Stimulated activated CD8-positive, alpha-beta memory T cell treated with anti-CD3 and anti-CD28 coated beads, Interleukin-7, amount 100 ng/mL, for 24 hours (primary cell): Measurements from ENCODE around the gene TMEM222.

Source experiments
- DNase-seq: peaks from one replicate; pipeline ENCODE4 v3.0.0-alpha.2; 2020; ENCODE audit warnings: low read depth

TMEM222 gene

DNA sequence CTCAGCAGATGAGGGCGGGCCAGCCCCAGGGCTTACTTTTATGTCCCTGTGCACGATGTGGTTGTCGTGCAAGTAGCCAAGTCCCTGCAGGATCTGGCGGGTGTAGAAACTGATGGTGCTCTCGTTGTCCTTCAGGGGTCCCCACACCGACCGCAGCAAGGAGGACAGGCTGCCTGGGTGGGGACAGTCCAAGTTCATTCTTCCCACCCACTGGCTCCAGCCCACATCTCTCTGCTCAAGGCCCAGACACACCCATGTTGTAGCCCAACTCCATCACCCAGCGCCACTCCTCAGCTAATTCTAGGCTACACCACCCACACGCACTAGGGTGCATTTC is 37.8 kb downstream of the TMEM222 start:
- no peak for DNase-seq

DNA sequence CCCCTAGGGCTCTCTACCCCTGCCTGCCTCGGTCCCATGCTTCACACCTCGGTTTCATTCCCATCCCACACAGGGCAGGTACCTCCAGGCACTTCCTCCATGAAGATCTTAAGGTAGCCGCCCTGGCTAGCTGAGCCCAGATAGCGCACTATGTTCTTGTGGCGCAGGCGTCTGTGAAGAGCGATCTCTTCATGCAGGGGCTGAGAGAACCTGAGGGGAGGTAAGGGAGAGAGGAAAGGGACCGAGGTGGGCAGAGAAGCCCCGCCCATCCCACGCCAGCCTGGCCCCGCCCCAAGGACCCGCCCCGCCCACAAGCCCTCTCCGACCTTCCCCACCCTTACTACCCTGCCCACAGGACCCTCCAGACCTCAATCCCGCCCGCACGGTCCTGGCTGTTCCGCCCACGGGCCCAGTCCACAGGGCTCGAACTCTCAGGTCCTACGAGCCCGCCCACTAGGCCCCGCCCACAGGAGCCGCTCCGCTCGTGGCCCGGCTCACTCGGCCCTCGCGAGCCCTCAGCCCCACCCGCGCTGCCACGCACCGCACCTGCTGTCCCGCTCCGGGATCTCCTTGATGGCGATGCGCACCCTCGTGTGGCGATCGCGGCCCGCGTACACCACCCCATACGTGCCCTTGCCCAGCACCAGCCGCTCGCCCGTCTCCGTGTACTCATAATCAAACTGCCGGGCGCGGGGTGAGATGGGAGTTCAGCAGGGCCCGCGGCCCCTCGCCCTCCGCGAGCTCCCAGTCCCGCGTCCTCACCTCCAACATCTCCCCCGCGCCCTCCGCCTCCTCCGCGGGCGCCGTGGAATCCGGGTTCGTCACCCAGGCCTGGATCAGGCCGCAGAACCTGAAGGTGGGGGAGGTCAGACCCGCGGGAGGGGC is 38.4 kb downstream of the TMEM222 start:
- no peak for DNase-seq

DNA sequence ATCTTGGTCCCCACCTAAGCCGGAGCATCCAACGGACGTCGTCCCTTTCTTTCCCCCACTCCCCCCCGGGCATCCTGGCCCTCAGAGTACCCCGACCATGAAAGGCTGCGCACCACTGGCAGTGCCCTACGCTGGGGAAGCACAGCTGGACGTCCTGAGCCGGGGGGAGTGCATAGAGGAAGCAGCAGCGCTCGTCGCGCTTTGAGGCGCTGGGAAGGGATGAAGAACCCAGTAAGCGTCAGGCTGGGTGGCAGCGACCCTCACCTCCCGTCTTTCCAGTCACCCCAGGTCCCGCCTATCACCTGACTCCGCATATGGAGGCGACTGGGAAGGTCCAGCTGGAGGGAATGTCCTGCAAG is 39.1 kb downstream of the TMEM222 start:
- DNase-seq: no peak

DNA sequence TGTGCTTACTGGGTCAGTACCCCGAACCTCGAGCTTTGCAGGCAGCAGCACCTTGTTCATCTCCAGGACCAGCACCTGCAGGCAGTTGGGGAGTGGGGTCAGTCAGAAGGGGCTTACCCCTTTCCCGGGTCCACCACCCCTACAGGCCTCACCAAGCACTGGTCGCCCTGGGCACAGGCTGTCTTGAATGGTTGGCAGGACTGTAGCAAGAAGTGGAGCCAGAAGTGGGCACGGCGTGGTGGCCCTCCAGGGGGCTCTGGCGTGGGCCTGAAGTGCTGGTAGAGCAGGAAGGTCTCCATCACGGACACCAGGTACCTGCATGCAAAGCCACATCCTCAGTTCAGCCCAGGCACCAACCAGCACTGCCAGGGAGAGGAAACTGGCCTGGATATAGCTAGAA is 39.6 kb downstream of the TMEM222 start:
- no peak for DNase-seq

DNA sequence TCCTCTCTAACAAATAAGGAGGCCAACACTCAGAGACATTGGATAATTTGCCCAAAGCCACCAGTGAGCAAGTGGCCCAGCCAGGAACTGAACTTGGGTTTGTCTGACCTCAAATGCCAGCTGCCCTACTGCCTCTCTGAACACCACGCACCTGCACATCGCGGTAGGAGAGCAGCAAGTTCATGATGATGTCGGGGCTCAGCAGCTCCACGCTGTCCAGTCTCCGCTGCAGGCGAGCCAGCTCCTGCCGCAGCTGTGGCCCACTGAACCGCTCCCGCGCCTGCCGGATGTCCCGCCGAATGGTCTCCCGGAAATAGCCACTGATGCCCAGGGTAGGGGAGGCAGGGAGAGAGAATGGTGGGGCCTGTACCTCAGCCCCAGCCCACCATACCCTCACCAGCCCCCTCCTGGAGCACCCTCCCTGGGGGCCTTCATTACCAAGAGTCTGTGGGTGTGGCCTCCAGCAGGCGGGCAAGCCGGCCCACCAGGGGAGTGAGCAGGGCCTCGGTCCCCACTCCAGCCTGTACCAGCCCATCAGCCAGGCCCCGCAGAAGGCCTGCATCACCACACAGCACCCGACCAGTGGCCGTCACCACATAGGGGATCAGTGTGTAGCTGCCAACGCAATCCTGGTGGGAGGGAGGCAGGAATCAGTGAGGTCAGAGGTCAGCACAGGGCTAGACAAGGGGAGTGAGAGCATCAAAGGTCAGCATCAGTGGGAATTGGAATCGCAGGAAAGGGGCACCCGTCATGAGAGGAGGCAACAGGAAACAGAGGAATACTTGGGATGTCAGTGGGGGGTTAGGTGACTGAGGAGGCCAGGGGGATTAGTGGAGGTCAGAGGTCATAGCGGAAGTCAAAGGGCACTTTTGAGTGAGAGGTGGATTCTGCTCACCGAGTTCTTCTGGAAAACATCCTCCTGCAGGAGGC is 42.1 kb downstream of the TMEM222 start:
- DNase-seq: no peak

DNA sequence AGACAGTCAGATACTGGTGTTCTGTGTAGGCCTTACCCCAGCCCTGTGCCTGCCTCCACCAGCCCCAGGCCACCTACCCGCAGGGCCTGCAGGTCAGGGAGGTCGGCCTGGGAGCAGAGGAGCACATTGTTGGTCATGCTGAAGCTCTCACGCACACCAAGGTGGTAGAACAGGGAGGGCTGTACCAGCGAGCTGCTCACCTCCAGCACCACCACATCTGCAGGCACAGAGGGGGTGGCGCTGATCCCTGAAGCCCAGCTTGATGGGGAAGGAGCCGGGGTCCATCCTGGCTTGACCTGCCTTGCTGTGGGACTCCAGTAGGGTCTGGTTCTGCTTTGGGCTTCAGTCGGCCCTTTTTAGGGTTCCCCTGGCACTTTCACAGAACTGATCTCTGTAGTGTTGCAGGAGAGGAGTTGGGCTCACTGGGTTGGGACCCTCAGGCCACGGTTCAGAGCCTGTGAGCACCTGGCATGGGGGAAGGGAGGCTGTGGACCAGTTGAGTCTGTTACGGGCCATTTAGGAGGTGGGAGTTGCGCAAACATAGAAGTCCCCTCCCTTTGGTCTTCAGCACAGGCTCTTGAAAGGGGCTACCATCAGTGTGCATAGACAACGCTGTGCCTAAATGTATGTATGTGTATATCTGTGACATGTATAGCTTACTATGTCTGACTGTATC is 42.9 kb downstream of the TMEM222 start:
- DNase-seq: no peak

DNA sequence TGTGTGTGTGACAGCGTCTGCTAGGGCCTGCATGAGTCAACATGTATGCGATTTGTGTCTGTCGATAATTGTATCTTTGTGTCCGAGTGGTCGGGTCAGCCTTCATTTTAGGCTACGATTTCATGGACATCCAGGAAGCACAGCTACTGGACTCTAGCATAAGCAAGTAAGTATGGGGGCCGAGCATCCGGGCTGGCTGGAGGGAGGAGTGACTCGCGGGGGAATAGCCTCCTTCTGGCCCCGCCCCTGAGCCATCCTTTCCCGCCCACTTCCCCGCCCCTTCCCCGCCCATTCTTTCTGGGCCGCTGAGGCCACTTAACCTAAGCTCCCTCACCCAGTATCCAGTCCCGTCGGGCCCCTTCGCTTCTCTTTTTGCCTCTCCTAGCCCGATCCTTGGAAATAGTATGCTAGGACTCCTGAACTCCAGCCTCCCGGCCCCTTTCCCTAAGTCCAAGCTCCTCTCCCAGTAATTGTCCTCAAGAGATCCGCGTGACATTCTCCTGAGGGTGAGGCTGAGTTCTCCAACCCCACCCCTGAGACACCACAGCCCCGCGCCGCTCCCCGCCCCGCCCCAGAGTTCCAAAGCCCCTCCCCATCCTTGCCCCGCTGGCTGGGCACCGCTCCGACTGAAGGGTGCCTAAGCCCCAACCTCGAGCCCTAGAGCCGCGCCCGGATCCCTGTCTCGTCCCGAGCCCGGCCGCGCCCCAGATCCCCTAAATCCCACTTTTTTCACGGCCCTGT is 43.6 kb downstream of the TMEM222 start:
- peak; percentile 69 for DNase-seq

DNA sequence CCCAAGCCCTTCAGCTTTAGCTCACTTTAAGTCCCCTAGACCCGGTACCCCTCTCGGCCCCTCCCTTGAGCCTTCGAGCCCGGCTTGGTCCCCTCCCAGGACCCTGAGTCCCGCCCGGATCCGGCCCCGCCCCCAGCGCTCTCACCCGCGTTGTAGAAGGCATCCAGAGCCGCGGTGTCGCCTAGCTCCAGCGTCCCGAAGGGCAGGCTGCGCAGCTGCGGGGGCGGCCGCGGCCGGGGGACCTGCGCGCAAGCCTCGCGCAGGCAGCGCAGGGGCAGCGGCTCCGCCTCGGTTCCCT is 44.1 kb downstream of the TMEM222 start:
- peak; percentile 62 for DNase-seq

DNA sequence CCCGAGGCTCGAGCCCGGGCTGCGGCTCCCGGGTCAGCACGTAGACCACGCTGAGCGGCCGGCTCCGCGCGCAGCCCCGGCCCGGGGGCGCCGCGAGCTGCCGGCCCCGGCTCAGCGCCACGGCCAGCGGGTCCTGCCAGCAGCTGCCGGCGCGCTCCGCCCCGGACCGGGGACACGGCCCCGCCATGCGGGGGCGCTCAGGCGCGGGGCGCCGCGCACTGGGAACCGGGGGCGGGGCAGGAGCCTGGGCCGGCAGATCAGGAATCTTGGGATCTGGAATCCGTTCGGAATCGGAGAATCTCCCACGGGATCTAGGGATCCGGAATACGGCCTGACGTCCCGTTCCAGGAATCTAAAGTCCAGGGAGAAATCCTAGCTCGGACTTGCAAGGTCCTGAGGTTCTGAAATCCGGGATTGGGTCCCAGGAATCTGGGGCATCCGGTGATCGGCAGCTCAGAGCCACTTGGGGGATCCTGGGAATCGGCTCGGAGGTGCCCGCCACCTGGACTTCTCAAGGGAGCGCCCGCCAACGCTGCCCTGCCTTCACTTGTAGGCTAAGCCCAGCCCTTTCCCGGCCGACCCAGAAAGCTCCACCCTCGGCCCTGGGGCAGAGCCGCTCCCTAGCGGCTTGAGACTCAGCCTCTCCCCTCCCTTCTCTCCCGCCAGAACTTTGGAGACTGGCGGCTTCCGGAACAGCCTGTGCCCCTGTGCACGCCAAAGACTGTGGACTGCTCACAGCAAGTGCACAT is 44.6 kb downstream of the TMEM222 start, which contains the start of gene MAP3K6:
TSS of gene MAP3K6 (minus strand) at position 551 of the 749 bp plus-strand sequence. CDS start at position 187, 364 bp downstream.
- no peak for DNase-seq

DNA sequence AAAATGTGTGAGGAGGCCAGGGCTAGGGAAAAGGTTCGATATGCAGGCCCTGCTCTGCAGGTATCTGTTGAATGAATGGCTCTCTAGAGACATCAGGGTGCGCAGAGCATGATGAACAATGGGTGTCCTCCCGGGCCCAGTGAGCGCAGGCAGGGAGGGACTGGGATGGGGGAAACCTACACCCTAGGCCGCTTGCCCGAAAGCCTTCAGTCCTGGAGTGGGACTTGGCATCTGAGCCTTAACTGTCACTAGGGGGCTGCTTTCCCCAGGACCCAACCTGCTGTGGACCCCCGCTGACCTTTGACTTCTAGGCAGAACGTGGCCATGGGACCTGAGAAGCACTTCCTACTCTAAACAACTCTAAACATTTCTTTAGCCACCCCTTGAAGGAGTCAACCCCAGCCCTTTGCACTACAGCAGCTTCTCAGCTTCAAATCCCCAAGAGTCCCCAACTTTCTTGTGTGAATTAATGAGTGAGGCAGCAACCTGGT is 45.2 kb downstream of the TMEM222 start:
- no peak for DNase-seq

DNA sequence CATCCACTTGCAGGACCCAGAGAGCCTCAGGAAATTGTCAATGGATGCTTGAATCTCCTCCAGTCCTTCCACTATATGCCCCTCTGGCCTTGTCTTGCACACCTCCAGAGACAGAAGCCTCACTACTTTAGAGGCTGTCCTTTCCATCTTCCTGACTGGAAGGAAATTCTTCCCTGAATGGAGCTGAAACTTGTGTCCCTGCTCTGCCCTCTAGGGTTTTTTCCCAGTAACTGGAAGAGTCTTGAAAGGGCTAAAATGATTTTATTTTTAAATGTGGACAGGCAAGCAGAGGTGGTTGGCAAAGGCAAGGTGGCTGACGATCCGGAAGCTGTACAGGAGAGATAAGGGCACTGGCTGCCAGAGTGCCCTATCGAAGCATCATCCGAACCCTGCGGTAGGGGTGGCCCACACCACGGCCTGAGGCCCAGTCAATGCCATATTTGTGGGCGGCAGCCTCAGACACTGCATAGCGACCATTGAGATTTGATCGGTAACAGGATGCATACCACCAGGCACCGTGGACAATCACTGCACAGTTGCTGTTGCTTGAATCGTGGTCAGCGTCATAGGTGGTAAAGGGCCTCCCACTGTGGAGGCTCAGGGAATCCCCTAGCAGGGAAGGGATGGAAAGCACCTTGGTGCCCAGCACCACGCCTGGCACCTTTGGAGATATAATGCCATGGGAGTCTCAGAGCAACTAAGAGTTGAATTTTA is 47.1 kb downstream of the TMEM222 start:
- no peak for DNase-seq

DNA sequence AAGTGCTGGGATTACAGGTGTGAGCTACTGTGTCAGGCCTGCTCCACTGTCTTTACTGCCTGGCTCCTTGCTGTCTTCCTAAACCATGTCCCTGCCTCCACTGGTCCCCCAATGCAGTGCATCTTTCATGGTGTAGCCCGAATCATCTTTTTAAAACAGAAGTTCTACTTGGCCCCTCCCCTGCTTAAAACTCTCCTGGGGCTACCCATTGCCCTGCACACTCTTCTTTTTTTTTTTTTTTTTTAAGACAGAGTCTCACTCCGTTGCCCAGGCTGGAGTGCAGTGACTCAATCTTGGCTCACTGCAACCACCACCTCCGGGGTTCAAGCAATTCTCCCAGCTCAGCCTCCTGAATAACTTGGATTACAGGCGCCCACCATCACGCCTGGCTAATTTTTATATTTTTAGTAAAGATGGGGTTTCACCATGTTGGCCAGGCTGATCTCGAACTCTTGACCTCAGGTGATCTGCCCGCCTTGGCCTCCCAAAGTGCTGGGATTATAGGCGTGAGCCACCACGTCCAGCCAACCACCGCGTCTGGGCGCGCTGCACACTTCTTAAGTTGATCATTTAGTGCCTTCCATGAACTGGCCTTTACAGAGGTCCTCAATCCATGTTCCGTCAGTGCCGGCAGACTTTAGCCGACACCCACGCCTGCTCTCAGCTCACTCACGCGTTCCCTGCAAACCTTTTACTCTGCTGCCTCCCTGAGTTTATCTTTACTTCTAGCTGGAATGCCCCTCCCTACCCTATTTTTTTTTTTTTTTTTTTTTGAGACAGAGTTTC is 50.3 kb downstream of the TMEM222 start:
- no peak for DNase-seq

DNA sequence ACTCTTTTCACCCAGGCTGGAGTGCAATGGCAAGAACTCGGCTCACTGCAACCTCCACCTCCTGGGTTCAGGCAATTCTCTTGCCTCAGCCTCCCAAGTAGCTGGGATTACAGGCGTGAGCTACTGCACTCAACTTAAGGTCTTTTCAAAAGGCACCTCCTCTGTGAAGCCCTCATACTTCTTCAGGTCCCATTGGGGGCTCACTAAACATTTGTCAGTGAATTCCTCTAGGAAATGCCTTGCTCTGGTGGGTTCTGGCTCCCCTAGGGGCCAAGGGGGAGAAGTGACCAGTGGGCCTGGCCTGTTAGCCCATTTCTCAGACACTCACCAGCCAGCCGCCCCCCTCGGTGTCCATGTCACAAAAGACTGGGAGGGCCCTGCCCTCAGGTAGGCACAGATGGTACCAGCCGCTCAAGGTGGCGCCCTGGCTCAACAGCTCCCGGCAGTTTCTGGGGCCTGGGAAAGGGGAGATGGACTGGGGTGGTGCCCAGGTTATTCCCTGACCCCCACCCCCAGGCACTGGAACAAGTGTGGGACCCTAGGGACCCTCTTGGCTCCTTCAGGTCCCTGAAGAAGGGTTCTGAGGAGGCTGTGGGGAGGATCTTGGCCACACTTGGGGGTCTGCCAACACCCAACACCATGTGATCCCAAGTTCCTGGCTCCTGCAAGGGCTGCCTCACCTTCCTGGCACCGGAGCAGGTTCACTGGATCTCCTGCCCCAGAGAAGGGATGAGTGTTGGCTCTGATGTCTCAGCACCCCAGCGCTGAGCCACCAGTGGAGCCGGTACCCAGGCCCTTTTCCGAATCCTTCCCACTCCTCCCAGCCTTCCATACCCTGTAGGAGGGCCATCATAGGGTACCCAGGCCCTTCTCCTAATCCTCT is 51.1 kb downstream of the TMEM222 start:
- no peak for DNase-seq

DNA sequence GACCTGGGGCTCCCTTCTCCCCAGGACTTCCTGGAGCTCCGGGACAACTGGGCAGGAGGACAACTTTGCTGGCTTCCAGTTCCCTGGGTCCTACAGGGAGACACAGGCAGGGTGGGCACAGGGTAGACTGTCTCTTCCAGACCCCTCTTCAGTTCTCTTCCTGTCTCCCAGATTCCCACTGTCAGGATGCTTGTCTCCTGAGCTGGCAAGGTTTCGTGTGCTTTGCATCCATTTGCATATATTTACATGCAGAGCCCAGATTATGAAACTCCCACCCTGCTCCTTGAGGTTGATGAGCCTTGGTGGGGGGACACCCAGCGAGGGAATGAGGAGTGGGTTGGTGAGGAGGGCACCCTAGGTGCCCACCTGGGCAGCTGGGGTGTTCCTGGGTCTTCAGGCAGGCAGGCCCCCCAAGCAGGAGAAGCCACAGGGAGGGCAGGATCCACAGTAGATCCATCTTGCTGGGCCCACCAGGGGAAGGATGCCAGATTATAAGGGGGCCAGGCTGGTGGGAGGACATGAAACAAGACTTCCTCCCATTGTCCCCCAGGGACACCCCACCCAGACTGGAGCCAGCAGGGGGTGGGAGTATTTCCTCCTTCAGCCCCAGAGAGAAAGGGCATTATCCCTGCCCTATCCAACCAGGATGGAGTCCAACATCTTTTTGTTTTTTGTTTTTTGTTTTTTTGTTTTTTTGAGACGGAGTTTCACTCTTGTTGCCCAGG is 52.6 kb downstream of the TMEM222 start, which contains the start of gene FCN3:
TSS of gene FCN3 (minus strand) at position 463 of the 725 bp plus-strand sequence. CDS start at position 457, 6 bp downstream.
- no peak for DNase-seq

DNA sequence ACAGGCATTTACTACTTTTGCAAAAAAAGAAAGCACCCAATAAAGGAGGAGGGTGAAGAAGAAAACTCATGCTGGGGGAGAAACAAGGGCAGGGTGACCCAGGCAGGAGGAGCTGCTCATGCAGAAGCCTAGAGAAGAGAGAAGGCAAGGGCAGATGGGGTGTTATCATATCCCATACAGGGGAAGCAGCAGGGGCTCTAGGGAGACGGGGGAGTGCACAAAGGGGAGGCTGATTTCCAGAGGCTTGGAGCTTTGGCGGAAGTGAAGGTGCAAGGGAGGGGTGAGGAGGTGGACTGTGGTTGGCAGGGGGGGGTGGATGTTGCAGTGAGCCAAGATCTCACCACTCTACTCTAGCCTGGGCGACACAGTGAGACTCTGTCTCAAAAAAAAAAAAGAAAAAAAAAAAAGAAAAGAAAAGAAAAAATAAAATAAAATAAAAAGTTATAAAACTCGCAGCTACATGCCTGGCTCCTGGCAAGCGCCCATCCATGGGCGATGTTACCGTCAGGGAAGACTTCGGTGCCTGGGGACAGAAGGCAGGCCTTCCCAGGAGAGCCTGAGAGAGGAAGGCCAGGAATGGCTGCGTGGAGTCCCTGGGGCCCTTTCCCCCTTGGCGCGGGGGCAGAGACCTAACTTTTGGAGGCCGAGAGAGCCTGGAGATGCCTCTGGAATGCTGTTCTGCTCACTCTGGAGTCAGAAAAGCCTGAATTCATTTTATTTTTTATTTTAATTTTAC is 56.0 kb downstream of the TMEM222 start:
- no peak for DNase-seq

DNA sequence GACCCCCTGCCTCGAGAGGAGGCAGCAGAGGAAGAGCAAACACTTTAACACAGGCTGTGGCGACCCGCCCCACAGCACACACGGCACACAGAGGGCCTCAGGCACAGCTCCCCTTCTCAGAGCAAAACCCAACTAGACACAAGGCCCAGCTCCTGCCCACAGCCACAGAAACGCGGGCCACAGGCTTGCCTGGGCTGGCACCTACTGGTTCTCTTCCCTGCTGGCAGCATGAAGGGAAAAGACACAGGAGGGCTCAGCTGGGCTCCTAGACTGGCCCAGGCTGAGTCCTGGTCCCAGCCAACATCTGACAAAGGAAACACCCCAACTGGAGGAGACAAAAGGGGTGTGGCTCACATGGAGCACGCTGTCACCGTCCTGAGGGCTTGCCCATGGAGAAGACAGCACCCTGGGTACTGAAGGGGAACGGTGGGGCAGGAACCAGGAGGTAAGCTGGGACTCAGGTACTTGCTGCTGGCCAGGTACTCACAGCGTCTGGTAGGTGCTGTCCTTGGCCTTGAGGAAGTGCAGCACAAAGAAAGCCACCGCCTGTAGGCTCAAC is 57.7 kb downstream of the TMEM222 start:
- no peak for DNase-seq

DNA sequence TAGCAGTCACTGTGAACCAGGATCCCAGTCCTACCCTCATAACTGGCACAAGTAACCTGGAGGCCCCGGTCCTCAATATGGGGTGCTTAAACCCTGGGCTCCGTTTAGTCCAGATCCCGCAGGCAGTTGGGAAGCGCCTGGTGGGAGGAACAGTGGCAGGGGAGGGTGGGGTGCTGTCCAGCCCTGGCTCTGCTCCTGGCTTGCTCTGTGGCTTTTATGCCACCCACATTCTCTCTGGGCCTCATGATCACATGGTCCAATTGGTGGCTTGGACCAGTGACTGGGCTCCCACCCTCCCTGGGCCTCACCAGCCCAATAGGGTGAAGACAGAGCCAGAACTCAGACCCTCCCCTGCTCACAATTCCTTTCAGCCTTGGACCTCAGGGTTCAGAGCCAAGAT is 58.3 kb downstream of the TMEM222 start:
- no peak for DNase-seq
